HG03565 (cell line): ENCODE measurements around the gene BBX.
"Not testable (repeated sequence)": the region's sequence is repeated elsewhere in the genome, so short reads cannot be mapped to it uniquely, and the experiment has no call there.

ENCODE experiments used
- ATAC-seq: cut with Tn5 transposase; IDR thresholded peaks from one replicate; pipeline ENCODE4 v1.9.1; 2021; ENCODE audit warnings: mild to moderate bottlenecking, moderate library complexity; ENCODE audit not compliant: unreplicated experiment

Gene BBX

DNA sequence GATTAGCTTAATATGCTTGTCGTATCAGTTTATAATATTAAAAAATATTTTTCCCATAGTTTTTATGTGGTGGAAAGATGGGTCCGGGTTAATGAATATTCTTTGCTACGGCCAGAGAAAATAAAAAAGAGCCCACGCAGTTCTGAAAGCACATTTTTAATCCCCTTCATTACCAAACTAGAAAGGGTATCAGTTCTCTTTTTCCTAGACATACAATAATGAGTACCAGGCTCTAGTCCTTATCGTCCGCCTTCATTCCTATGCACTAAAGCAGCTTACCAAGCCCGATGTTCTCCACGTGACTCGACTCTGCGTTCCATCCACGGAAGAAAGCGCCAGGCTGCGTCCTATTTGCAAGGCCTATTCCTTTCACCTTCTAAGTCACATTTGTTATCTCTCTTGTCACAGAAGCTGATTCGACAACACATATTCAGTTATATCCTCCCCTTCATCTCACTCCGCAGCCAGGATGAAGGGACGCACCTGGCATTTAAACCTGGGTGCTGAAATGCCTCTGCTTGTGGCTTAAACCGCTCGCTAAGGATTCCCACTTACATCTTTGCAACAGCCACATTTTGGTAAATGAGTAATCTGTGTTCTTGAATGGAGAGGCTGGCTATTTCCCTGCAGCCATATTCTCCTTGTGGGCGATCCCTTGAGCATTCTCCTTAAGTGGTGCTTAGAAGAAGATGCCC, 311.1 kb downstream of the BBX start:
- no peak for ATAC-seq

DNA sequence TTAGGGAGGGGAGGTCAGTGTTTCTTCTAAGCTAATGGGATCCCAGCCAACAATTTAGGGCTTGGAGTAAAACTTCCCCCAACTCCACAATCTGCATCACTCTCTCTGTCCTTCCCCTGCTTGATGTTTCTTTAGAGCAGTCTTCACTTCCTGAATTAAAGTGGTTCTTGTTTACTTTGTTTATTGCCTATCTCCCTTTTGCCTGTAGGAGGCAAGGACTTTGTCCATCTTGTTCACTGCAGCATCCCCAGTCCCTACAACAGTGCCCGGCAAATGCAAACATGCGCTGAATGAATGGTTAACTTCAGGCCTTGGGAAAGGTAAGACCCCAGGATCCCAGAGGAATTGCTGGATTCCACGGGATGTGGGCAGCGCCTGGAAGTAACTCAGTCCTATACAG, 312.2 kb downstream of the BBX start:
- ATAC-seq, result not testable (repeated sequence)

DNA sequence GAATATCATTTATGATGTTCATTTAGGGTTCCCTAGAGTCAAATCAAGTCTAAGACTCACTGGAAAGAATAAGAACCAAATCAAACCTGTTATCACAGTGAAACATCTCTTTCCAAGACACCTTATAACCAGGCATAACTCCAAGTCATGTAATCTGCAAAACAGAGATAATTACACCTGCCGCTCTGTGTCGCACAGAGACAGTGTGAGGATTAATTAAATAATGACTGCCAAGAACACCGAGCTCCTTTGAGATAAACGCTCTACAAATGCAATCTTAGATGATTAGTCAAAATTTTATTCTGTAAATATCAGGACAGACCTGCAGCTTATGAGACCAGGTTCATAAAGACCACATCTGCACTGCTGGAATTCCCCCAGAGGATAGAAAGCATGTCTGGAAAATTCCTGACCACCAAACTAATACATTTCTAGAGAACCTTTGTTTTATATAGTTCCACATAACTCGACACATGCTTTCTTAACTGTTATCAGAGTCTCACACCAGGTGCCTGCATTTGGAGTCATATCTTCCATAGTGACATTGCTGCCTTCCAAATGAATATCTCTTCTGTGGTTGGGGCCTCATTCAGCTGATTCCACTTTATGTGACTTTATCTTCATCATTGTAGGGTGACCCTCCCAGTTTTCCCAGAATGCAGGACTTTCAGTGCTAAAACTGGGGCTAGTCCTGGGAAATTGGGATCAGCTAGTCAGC, 315.3 kb downstream of the BBX start:
- no peak for ATAC-seq

DNA sequence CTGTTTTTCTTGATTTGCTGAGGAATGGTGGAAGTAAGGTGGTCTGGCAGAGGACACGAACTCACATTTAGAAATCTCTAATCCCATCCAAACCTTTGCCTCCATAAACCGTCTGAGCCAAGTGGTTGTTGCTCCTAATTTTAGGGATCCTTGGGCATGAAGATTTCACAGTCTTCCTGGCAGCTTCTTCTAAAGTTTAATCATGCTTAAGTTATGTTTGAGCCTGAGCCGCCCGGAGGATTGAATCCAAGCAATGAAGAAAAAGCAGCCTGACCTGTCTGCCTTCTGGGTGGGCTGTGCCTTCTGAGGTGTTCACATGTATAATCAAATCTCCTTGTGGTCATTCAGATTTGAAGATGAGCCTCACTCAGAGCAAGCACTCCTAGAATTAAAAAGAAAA, 319.1 kb downstream of the BBX start:
- no peak for ATAC-seq

DNA sequence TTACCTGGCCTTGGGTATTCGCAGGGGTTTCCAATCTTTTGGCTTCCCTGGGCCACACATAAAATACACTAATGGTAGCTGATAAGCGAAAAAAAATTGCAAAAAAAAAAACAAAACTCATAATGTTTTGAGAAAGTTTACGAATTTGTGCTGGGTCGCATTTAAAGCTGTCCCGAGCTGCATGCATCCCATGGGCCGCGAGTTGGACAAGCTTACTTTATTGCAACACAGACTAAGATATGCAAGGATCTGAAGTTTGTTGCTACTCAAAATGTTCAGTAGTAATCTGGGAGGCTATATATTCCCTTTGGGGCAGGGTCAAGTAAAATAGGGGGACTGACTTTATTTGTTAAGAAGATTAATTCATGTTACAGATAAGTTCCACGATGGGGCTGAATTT, 320.2 kb downstream of the BBX start:
- no peak for ATAC-seq

DNA sequence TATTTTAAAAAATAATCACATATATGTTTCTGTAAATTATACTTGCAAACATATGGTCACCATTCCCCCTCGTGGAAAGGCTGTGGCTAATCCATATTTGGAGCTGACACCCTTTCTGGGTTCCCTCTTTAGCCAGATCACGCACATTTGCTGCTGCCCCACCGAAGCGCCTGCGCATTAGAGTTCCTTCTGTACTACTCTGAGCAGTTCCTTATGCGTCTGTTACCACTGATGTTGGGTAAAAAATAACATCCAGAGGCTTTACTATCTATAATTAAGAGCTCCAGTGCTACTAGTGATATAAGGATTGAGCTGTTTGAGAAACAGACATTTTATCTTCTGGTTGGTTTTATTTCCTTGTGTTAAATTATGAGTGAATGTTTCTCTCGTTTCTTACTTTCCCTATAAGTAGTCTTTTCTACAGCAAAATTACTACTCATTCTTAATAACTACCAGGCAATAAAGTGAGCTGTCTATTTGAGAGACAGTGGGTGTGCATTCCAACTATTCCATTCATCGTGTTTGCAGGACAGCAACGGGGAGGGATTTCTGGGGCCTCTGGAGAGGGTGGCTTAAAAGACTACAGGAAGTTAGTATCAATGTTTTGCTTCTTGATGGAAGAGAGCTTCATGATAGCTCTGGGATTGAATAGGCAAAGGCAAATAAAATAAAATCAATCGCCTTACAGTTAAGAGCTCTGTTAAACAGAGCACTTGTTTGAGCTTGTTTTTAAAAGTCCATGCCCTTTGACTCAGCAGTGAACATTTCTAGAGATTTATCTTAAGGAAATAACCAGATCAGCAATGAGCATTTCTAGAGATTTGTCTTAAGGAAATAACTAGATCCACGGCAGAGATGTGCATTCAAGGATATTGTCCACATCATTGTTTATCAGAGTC, 322.9 kb downstream of the BBX start:
- no peak for ATAC-seq

DNA sequence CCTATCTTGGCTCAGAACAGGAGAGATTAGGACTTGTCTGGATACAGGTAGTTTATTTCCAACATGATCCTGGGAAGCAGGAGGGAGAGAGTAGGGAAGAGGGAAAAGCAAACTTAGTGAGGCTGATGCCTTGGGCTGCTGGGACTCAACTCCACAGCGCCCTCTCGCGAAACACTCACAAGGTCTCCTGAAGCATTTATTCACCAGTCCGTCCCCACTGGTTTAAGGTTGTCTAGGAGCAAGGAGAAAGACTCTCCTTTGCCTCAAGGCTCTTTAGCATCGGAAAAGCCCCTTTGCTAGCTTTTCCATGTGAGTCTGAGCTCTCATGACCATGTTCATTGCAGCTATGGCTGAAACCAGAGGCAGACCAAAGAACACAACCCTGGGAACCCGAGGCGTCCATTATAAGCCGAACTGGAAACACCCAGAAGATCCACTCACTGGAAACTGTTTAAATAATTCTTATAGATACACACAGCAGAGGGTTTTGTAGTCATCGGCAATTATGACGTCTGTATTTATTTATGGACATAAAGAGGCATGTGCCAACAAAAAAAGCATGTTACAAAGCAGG, 323.6 kb downstream of the BBX start:
- no peak for ATAC-seq

DNA sequence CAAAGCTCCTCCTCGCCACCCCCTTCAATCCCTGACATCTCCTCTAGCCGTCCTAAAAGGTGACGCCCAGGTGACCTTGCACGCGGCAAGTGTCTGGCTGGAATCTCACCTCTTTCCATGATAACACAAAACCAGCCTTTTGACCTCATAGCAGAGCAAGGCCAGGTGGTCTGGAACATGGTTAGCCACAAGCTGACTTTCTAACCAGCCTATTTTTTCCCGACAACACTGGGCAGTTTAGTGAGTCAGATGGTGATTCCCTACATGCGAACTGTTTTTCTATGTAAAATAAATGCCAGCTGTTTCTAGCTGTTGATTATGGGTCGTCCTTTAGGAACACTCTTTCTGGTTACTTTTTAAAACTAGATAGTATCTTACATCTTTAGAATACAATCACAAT, 325.0 kb downstream of the BBX start:
- no peak for ATAC-seq

DNA sequence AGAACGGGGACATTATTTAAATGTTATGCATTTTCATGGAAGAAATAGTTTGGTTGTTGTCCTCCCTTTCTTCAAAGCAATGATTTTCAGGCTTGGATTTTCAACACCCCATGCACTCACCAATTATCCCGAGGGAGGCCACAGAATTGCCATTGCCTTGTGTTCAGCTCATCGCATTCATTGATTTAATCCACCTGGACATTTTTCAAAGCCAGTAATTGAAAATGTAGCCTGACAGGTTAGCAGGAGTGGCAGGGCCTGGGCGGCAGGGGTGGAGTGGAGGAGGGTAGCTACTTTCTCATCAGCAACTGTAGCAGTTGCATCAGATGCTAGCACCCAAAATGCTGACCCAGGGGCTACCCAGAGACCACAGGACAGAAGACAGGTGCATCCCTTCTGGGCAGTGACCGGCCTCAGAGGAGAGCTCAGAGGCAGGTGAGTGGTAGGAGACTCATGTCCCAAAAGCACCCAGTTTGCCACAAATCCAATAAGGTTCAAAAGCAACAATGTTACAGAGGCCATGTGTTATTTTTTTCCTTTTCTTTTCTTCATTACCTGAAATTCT, 325.7 kb downstream of the BBX start:
- no peak for ATAC-seq

DNA sequence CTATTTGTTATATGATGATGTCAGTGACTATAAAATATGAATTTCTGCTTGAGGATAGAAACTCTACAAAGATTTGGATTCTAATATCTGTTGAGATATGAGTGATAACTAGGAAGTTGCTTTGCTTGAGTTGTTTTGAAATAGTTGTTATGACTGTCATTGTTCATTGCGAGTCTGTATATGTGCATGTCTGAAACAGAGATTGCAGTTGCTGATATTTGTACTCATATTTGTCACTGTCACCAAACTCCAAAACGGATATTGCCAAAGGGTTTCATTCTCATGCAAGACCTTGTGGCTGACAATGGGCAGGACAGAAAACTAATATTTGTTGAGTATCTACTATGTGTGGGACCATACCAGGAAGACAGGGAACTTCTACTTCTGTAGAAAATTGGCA, 327.9 kb downstream of the BBX start:
- ATAC-seq, result peak; percentile 90

DNA sequence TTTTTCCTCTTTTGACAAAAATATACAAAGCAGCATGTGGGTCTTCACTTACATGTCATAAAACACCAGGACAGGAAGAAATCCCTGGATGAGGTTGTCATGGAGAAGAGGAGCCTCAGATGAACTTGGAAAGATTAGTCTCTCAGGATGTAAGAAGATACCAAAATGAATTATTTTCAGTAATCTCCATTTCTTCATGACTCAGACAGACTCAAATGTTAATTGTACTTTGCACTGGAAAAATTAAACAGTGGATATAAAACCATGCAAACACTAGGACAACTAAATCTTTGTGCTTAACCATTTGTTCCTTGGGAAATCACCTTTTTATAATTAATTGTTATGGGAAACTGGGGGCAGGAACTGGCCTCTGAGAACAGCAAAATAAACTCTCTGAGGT, 331.1 kb downstream of the BBX start:
- no peak for ATAC-seq

DNA sequence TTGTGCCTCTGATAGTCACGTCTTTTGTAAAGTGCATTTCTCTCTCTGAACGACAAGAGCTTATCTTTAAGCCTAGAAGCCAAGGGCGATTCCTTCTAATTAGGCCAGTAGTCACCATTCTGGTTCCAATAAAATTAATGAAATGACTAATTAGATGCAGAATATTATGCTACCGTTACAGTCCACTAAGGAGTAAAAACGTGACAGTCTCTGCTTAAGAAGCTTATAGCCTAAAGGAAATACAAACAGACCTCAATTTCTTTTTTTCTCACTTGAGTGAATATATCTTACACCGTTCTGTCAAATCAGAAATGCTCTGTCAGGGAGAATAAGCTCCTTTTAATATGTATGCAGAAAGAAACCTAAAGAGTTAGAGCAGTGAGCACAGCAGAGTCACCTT, 332.0 kb downstream of the BBX start:
- ATAC-seq, result no peak

DNA sequence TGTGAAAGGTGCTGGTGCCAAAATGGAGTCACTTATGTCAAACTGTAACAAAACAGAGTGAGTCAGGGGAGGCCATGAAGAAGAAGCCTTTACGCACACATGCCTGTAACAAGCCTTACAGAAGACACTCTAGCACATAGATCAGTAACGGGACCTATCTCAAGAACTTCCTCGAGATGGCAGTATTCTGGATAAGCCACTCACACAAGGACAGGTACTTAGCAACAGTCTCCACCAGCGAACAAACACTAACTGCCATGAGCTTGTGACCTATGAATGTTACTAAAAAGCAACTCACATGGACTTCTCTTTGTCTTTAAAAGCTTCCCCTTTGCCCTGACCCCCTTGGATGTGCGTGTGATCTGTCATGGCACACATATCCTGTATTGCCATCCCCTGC, 332.9 kb downstream of the BBX start:
- peak; percentile 67 for ATAC-seq

DNA sequence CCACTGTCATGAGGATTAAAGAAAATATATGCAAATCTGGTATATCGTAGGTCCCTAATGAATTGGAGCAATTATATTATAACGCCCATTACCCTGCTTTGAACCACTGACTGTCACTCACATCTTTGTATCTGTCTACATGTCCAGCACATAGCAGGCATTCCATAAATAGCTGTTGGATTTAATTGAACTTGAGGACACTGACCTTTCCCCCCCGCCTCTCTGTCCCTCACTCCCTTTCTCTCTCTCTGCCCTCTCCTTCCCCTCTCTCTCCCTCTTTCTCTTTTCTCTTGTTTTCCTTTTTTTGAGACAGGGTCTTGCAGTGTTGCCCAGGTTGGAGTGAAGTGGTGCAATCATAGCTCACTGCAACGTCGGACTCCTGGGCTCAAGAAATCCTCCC, 335.1 kb downstream of the BBX start:
- no peak for ATAC-seq

DNA sequence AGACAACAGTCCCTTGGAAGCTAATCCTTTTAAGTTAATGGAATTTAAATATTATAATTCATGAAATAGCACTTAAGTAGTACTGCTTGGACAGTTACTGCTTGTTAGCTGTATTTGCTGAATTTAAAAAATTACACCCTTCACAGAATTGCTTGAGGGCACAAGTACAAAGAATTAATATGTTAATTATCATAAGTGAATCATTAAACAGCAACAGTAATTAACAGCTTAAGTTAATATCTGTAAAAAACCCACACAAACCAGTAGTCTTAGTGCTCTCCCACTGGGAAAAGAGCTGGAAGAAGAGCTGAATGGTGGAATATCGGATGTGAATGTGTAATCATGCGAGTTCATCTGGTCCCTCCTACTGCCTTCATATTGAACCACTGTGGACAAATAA, 336.1 kb downstream of the BBX start:
- no peak for ATAC-seq
